A673 (cell line): ENCODE measurements around the gene SRGAP1. TPM values are rescaled to one million over a fixed set of nuclear protein-coding genes. Genes with fewer than 3 reads are reported as not detected.

ENCODE experiments used
- BruUV-seq: library from RNA; stranded (reverse); fragments of 400-500 nt; replicated peaks from 2 replicates; lab custom pipeline; 2021; lab: Mats Ljungman, UMichigan
- CTCF ChIA-PET: fragments of 300-600 bp; sonication (Branson Sonifier 250); formaldehyde crosslinking; loops from one replicate; lab custom pipeline; 2022; ENCODE audit warnings: antibody characterized with exemption; lab: Charles Lee
- POLR2A ChIA-PET: fragments of 300-600 bp; sonication (Branson Sonifier 250); formaldehyde crosslinking; loops from one replicate; lab custom pipeline; 2022; ENCODE audit warnings: antibody characterized with exemption; ENCODE audit not compliant: low non-redundant PET; lab: Charles Lee
- DNase-seq: peaks from one replicate; pipeline ENCODE4 v3.0.0-alpha.2; 2015; ENCODE audit warnings: low spot score
- H3K27ac ChIP-seq: fragments of 200-600 bp; sonication (generic); 2 replicates; pipeline ENCODE4 v1.5.1; 2016; ENCODE audit warnings: mixed run types, low read depth, mild to moderate bottlenecking, mixed read lengths, antibody characterized with exemption, low read length; ENCODE audit not compliant: poor library complexity, severe bottlenecking
- H3K27me3 ChIP-seq: fragments of 200-600 bp; sonication (generic); replicated peaks from 2 replicates; pipeline ENCODE4 v1.6.1; 2017; ENCODE audit warnings: mixed run types, low read depth, mild to moderate bottlenecking, mixed read lengths, antibody characterized with exemption, low read length; ENCODE audit not compliant: insufficient read depth, poor library complexity
- H3K36me3 ChIP-seq: fragments of 200-600 bp; sonication (generic); 2 replicates; pipeline ENCODE4 v1.6.1; 2016; ENCODE audit warnings: mixed run types, mild to moderate bottlenecking, mixed read lengths, antibody characterized with exemption, low read length; ENCODE audit not compliant: insufficient read depth, poor library complexity, severe bottlenecking
- H3K4me1 ChIP-seq: fragments of 200-600 bp; sonication (generic); 2 replicates; pipeline ENCODE4 v1.6.1; 2017; ENCODE audit warnings: mixed run types, mild to moderate bottlenecking, mixed read lengths, antibody characterized with exemption, low read length; ENCODE audit not compliant: insufficient read depth, poor library complexity, severe bottlenecking
- H3K4me3 ChIP-seq: fragments of 200-600 bp; sonication (generic); 2 replicates; pipeline ENCODE4 v1.5.1; 2016; ENCODE audit warnings: low read depth, mixed run types, mild to moderate bottlenecking, mixed read lengths, low read length; ENCODE audit not compliant: poor library complexity, severe bottlenecking
- H3K9me3 ChIP-seq: fragments of 200-600 bp; sonication (generic); 2 replicates; pipeline ENCODE4 v1.6.1; 2016; ENCODE audit warnings: mixed run types, low read depth, mild to moderate bottlenecking, mixed read lengths, antibody characterized with exemption, low read length; ENCODE audit not compliant: poor library complexity, severe bottlenecking
- CTCF ChIP-seq: fragments of 300-800, 200-600 bp; sonication (generic); conservative IDR thresholded peaks from 2 replicates; pipeline ENCODE4 v1.5.1; 2017; ENCODE audit warnings: low read depth, mild to moderate bottlenecking, antibody characterized with exemption, low read length, moderate library complexity, mixed read lengths
- EZH2 ChIP-seq: fragments of 200-600 bp; sonication (generic); IDR thresholded peaks from 2 replicates; pipeline ENCODE4 v1.6.1; 2017; ENCODE audit warnings: borderline replicate concordance, low read depth, mild to moderate bottlenecking, mixed read lengths, antibody characterized with exemption, low read length; ENCODE audit not compliant: poor library complexity, severe bottlenecking
- intact Hi-C: fragments of 100-400 bp; cut with micrococcal nuclease; formaldehyde crosslinking; loops from one replicate; pipeline ENCODE4 v1.10.0; 2022; ENCODE audit not compliant: unreplicated experiment
- total RNA-seq: library from RNA; stranded (reverse); gene quantifications from 2 replicates; pipeline ENCODE4 v1.2.3, GENCODE V29; 2021

The SRGAP1 gene
- total RNA-seq, 1 experiment from 2014 or later, result 9.7 TPM

DNA sequence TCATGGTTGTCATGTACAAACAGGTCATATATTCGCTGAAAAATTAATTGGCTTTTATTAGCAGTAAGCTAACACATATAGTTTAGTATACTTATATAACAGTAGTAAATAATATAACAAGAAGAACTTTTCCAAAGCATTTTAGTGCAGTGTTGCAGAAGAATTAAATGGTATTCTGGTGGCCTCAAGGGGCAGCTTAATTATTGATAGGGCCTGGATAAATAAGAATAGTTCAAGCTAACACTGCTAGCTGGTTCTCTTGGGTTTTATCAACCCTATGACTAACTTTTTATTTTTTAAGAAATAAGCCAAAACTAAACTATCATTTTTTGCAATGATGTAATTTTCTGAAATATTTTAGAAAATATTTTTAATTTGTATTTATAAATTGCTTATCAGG, 152.1 kb downstream of the SRGAP1 start:
- no peak for TF ChIP-seq EZH2
- TF ChIP-seq CTCF, result no peak
- Histone ChIP-seq H3K36me3 (no peaks in the 10 kb centered on the region), H3K4me1 (peaks cover 7% of the 10 kb centered on the region), H3K4me3 (no peak overlapping the region), H3K27me3 (no peaks in the 10 kb centered on the region), H3K27ac (no peak overlapping the region), H3K9me3 (no peaks in the 10 kb centered on the region)
- DNase-seq, result no peak
- ChIA-PET CTCF (no interaction called here), POLR2A (no interaction called here)
- BruUV-seq, result no TSS peak
- intact Hi-C loops, result no loop called here

GRCh38 chr12:63997198-63997597, 152.7 kb downstream of the SRGAP1 start:
- H3K4me3 ChIP-seq, result no peak overlapping the region
- TF ChIP-seq CTCF, result no peak
- TF ChIP-seq EZH2, result no peak
- H3K4me1 ChIP-seq, result peaks cover 7% of the 10 kb centered on the region
- BruUV-seq, result no TSS peak
- H3K27ac ChIP-seq, result no peak overlapping the region
- H3K27me3 ChIP-seq, result no peaks in the 10 kb centered on the region
- no peaks in the 10 kb centered on the region for H3K36me3 ChIP-seq
- POLR2A ChIA-PET, result no interaction called here
- intact Hi-C loops, result no loop called here
- H3K9me3 ChIP-seq, result no peaks in the 10 kb centered on the region
- no peak for DNase-seq
- CTCF ChIA-PET, result no interaction called here

- Histone ChIP-seq H3K36me3 (no peaks in the 10 kb centered on the region), H3K4me3 (no peak overlapping the region), H3K27ac (no peak overlapping the region), H3K27me3 (no peaks in the 10 kb centered on the region), H3K9me3 (no peaks in the 10 kb centered on the region), H3K4me1 (peaks cover 7% of the 10 kb centered on the region)
- POLR2A ChIA-PET, result no interaction called here
- intact Hi-C loops, result no loop called here
- CTCF ChIA-PET, result no interaction called here
- no peak for TF ChIP-seq CTCF
- TF ChIP-seq EZH2, result no peak
- DNase-seq, result no peak
- no TSS peak for BruUV-seq
Observed at GRCh38 chr12:63998584-63998983, 154.1 kb downstream of the SRGAP1 start.
